ENCODE measurements around the gene ALKAL2. TPM values are rescaled to one million over a fixed set of nuclear protein-coding genes. Genes with fewer than 3 reads are reported as not detected.

The ALKAL2 gene
- total and polyA plus RNA-seq, 10 of the 15 experiments (the other 5 are each of a cell fraction or from before 2014, with no cell fraction given), result 0.11 to 0.29 (median 0.11) TPM; not detected in 7

GRCh38 chr2:314561-315336 is 26.9 kb upstream of the ALKAL2 start:
- no TSS peak for BruUV-seq (replicated peaks)

More at GRCh38 chr2:314561-315336, 26.9 kb upstream of the ALKAL2 start:
- ATAC-seq (no peak), DNase-seq (ENCODE audit: low read depth, low spot score) (no peak), FAIRE-seq (no peak)
- 75% methylated on average over 55 of the region's 56 CpGs for WGBS (ENCODE audit: insufficient coverage, insufficient replicate concordance, low lambda C conversion rate, missing lambda C conversion rate)
- in situ Hi-C loops (cut with MboI), result no loop called here
- TF ChIP-seq MXI1 (IDR thresholded peaks at IDR 0.05; ENCODE audit: low read depth, low read length), result no peak
- TF ChIP-seq YBX1 (IDR thresholded peaks at IDR 0.05), result no peak
- TF ChIP-seq KLF5 (IDR thresholded peaks at IDR 0.05; ENCODE audit: partially characterized antibody), result no peak
- TF ChIP-seq CREB1 (IDR thresholded peaks at IDR 0.05; ENCODE audit: low read depth), result no peak
- no peak for TF ChIP-seq NRF1 (conservative IDR thresholded peaks at IDR 0.05; ENCODE audit: low read depth, low read length)
- TF ChIP-seq STAT3 (IDR thresholded peaks at IDR 0.05; ENCODE audit: low read depth, low read length), result no peak
- TF ChIP-seq DPF2 (IDR thresholded peaks at IDR 0.05), result no peak
- no peak for TF ChIP-seq SMC3 (IDR thresholded peaks at IDR 0.05; ENCODE audit: borderline replicate concordance, low read length)
- TF ChIP-seq ZNF207 (IDR thresholded peaks at IDR 0.05; ENCODE audit: borderline replicate concordance), result no peak
- TF ChIP-seq MAX (IDR thresholded peaks at IDR 0.05; ENCODE audit: low read depth, low read length), result no peak
- no peak for TF ChIP-seq ATF7 (IDR thresholded peaks at IDR 0.05; ENCODE audit: low read depth)
- no peak for TF ChIP-seq SRF (IDR thresholded peaks at IDR 0.05; ENCODE audit: low read depth in 2 of 2, low read length in 2 of 2)
- no peak for TF ChIP-seq SUZ12 (IDR thresholded peaks at IDR 0.05; ENCODE audit: unreplicated experiment)
- TF ChIP-seq PML (IDR thresholded peaks at IDR 0.05; ENCODE audit: low read length), result no peak
- no peak for TF ChIP-seq PKNOX1 (IDR thresholded peaks at IDR 0.05)
- no peak for TF ChIP-seq ZNF622 (IDR thresholded peaks at IDR 0.05)
- TF ChIP-seq ZNF384 (IDR thresholded peaks at IDR 0.05; ENCODE audit: borderline replicate concordance, low read depth, low read length), result no peak
- TF ChIP-seq RFX5 (IDR thresholded peaks at IDR 0.05; ENCODE audit: low read depth, low read length), result no peak
- TF ChIP-seq TCF12 (IDR thresholded peaks at IDR 0.05; ENCODE audit: low read depth, low read length), result no peak
- TF ChIP-seq MTA3 (IDR thresholded peaks at IDR 0.05; ENCODE audit: borderline replicate concordance, low read length), result no peak
- H3K27me3 ChIP-seq (replicated peaks in 1 of 2; ENCODE audit: control insufficient read depth in 2 of 2, insufficient read depth in 2 of 2, low read length in 1 of 2), result no peaks in the 10 kb centered on the region
- RAD21 ChIA-PET (ENCODE audit: unreplicated experiment), result no interaction called here
- CTCF ChIA-PET, result no interaction called here
- H3K4me3 ChIP-seq, result no peak overlapping the region
- no peaks in the 10 kb centered on the region for H3K4me1 ChIP-seq (ENCODE audit: control insufficient read depth, insufficient read depth, low read length)
- SMC1A ChIA-PET (ENCODE audit: uncharacterized antibody, unreplicated experiment), result interaction anchor here (0.9 kb wide), 1 partner anchor 13 kb away, joined by 3 read pairs; no protein-coding TSS in a partner anchor
- no peak overlapping the region for H3K4me2 ChIP-seq (ENCODE audit: control insufficient read depth, insufficient read depth)
- H2AFZ ChIP-seq (ENCODE audit: control insufficient read depth, low read depth, low read length), result no peak overlapping the region
- H3K27ac ChIP-seq (ENCODE audit: control insufficient read depth, insufficient read depth), result no peak overlapping the region
- intact Hi-C loops (cut with micrococcal nuclease; ENCODE audit: unreplicated experiment), result no loop called here
- no peaks in the 10 kb centered on the region for H3K36me3 ChIP-seq (ENCODE audit: control insufficient read depth in 2 of 2, insufficient read depth in 2 of 2, low read length in 1 of 2)
- POLR2A ChIA-PET, result no interaction called here
- no peak overlapping the region for H3K9ac ChIP-seq (ENCODE audit: control insufficient read depth, insufficient read depth, low read length)
- H3K9me3 ChIP-seq (replicated peaks; ENCODE audit: control insufficient read depth, insufficient read depth, low read length), result no peaks in the 10 kb centered on the region; the same call in 2 of the 3 replicates
- no peaks in the 10 kb centered on the region for H3K79me2 ChIP-seq (ENCODE audit: control insufficient read depth, insufficient read depth, low read length)
- no peaks in the 10 kb centered on the region for H4K20me1 ChIP-seq (ENCODE audit: control insufficient read depth, insufficient read depth)

Measured in GM12878 (cell line).